Liver (tissue), 9 donors: ENCODE results near the gene TRPM1. TPM values are rescaled to one million over a fixed set of nuclear protein-coding genes. Genes with fewer than 3 reads are reported as not detected.

ENCODE experiments used
- DNase-seq: peaks from one replicate; pipeline ENCODE4 v3.0.0-alpha.2; 2017; ENCODE audit warnings: low spot score
- H3K27ac ChIP-seq, 2 donors: one replicate each; pipeline ENCODE4 v1.7.0; 2013; ENCODE audit warnings: inconsistent platforms in 2 of 2, low read length in 2 of 2, control low read depth in 1 of 2, low read depth in 1 of 2, mild to moderate bottlenecking in 1 of 2
- H3K27me3 ChIP-seq, 4 donors: one replicate each; pipeline versions ENCODE4 v1.6.1 to v1.7.0; 2013; ENCODE audit warnings: low read length in 3 of 4, inconsistent platforms in 1 of 4, mild to moderate bottlenecking in 1 of 4, moderate library complexity in 1 of 4; ENCODE audit not compliant: control insufficient read depth in 4 of 4, insufficient read depth in 4 of 4
- H3K36me3 ChIP-seq, 4 donors: one replicate each; pipeline versions ENCODE4 v1.6.1 to v1.7.0; 2013; ENCODE audit warnings: low read length in 3 of 4, mild to moderate bottlenecking in 3 of 4, low read depth in 1 of 4, moderate library complexity in 1 of 4; ENCODE audit not compliant: control insufficient read depth in 4 of 4, insufficient read depth in 3 of 4
- H3K4me1 ChIP-seq, 4 donors: one replicate each; pipeline versions ENCODE4 v1.6.1 to v1.7.0; 2013; ENCODE audit warnings: low read length in 3 of 4, mild to moderate bottlenecking in 3 of 4, moderate library complexity in 1 of 4; ENCODE audit not compliant: control insufficient read depth in 4 of 4, insufficient read depth in 4 of 4
- H3K4me3 ChIP-seq, 3 donors: one replicate each; pipeline versions ENCODE4 v1.6.1 to v1.7.0; 2013; ENCODE audit warnings: low read length in 3 of 3, control low read depth in 1 of 3, low read depth in 1 of 3, mild to moderate bottlenecking in 1 of 3
- H3K9ac ChIP-seq, 2 donors: one replicate each; pipeline ENCODE4 v1.7.0; 2013; ENCODE audit warnings: low read length in 2 of 2, mild to moderate bottlenecking in 2 of 2, moderate library complexity in 2 of 2, control low read depth in 1 of 2, low read depth in 1 of 2
- H3K9me3 ChIP-seq, 4 donors: one replicate each; pipeline versions ENCODE4 v1.6.1 to v1.7.0; 2013; ENCODE audit warnings: low read length in 3 of 4; ENCODE audit not compliant: control insufficient read depth in 4 of 4
- EGR1 ChIP-seq, 2 donors: IDR thresholded peaks; 2 replicates each; pipeline ENCODE4 v1.6.1; 2016 to 2018; ENCODE audit warnings: antibody characterized with exemption in 2 of 2, low read depth in 2 of 2
- FOXA1 ChIP-seq: IDR thresholded peaks from 2 replicates; pipeline ENCODE4 v1.6.1; 2016; ENCODE audit warnings: antibody characterized with exemption
- FOXA2 ChIP-seq: IDR thresholded peaks from 2 replicates; pipeline ENCODE4 v1.6.1; 2016; ENCODE audit warnings: antibody characterized with exemption
- GABPA ChIP-seq, 2 donors: IDR thresholded peaks in 1 of 2; conservative IDR thresholded peaks in 1 of 2; 2 replicates each; pipeline ENCODE4 v1.6.1; 2016; ENCODE audit warnings: antibody characterized with exemption in 2 of 2, mild to moderate bottlenecking in 1 of 2, moderate library complexity in 1 of 2
- HNF4A ChIP-seq, 2 donors: conservative IDR thresholded peaks; 2 replicates each; pipeline ENCODE4 v1.6.1; 2016; ENCODE audit warnings: antibody characterized with exemption in 2 of 2, mild to moderate bottlenecking in 2 of 2
- HNF4G ChIP-seq: IDR thresholded peaks from 2 replicates; pipeline ENCODE4 v1.6.1; 2016; ENCODE audit warnings: antibody characterized with exemption
- JUND ChIP-seq, 2 donors: IDR thresholded peaks; 2 replicates each; pipeline ENCODE4 v1.6.1; 2016; ENCODE audit warnings: antibody characterized with exemption in 2 of 2
- NR2F2 ChIP-seq: IDR thresholded peaks from 2 replicates; pipeline ENCODE4 v1.6.1; 2016; ENCODE audit warnings: antibody characterized with exemption
- RAD21 ChIP-seq, 2 donors: IDR thresholded peaks; 2 replicates each; pipeline ENCODE4 v1.6.1; 2016; ENCODE audit warnings: antibody characterized with exemption in 2 of 2, mild to moderate bottlenecking in 2 of 2
- REST ChIP-seq: IDR thresholded peaks from 2 replicates; pipeline ENCODE4 v1.6.1; 2016; ENCODE audit warnings: antibody characterized with exemption, mild to moderate bottlenecking
- RXRA ChIP-seq, 2 donors: IDR thresholded peaks; 2 replicates each; pipeline ENCODE4 v1.6.1; 2017 to 2018; ENCODE audit warnings: antibody characterized with exemption in 2 of 2, mild to moderate bottlenecking in 1 of 2
- SP1 ChIP-seq: IDR thresholded peaks from 2 replicates; pipeline ENCODE4 v1.6.1; 2018; ENCODE audit warnings: antibody characterized with exemption, mild to moderate bottlenecking
- TAF1 ChIP-seq: conservative IDR thresholded peaks from 2 replicates; pipeline ENCODE4 v1.6.1; 2016; ENCODE audit warnings: antibody characterized with exemption, mild to moderate bottlenecking
- YY1 ChIP-seq: IDR thresholded peaks from 2 replicates; pipeline ENCODE4 v1.6.1; 2016; ENCODE audit warnings: antibody characterized with exemption, mild to moderate bottlenecking
- WGBS: extraction: QIAGEN DNeasy Blood & Tissue Kit; methylation state at CpG from one replicate; pipeline ENCODE4 v1.1.7; 2013; 5-methylcytosine and 5-hydroxymethylcytosine counted together
- polyA plus RNA-seq, 2 donors: library from polyadenylated mRNA; stranded (reverse) in 1 of 2; unstranded in 1 of 2; fragments of 200-250 nt in 1 of 2; fragments of >200 nt in 1 of 2; fragmentation: Nextera tagmentation in 1 of 2; extraction: Ambion mirVana in 1 of 2; gene quantifications; one replicate each; pipeline versions ENCODE4 v1.2.1 to v1.2.3, GENCODE V29; 2013 to 2015
- total RNA-seq, 2 donors: library from RNA; depleted of rRNA; stranded (reverse); fragments of >200 nt; gene quantifications; one replicate each; pipeline ENCODE4 v1.2.3, GENCODE V29; 2014
- TF ChIP-seq, protein P1 (sequence below): fragments of 150-350 bp; IDR thresholded peaks from 2 replicates; pipeline ENCODE4 v1.5.1; 2017; ENCODE audit warnings: improper control_type of control experiment, low read depth, low read length; ENCODE audit not compliant: missing input control
- TF ChIP-seq, protein P2 (sequence below): IDR thresholded peaks from 2 replicates; pipeline ENCODE4 v1.6.1; 2016; ENCODE audit warnings: antibody characterized with exemption
- TF ChIP-seq, protein P3 (sequence below): IDR thresholded peaks from 2 replicates; pipeline ENCODE4 v1.6.1; 2016; ENCODE audit warnings: antibody characterized with exemption
- donor health status: healthy.
- donor health status: healthy.
- donor health status: healthy.
- donor health status: healthy.
- donor health status: healthy.

Gene TRPM1
- total and polyA plus RNA-seq, 4 donors: not detected

DNA sequence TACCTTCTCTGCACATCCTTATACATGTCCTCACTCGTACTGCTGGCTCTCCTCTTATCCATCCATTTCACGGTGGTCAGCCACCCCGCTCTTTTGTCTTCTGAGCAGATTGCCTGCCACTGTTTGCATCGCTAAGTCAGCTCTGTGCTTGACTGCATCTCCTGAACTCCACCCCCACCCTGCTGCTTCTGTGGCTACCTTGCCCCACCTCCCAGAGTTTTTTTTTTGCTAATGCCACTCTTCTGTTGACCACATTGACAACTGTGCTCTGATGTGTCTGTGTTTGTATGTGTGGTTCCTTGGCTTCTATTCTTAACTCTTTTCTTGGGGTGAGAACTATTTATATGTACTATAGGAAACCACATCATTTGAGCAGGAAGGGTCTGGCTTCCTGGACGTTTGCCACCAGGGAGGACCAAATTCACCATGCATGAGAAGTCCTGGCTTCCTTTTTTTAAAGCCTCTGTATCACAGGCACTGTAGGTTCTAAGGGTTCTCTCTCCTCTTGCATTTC, 97.2 kb downstream of the TRPM1 start:
- WGBS: 59% methylated on average over 5 of the region's 5 CpGs
- Histone ChIP-seq H3K36me3 (no peaks in the 10 kb centered on the region), H3K9me3 (no peaks in the 10 kb centered on the region), H3K27me3 (no peaks in the 10 kb centered on the region), H3K4me3 (no peak overlapping the region), H3K4me1 (no peaks in the 10 kb centered on the region), H3K27ac (no peak overlapping the region), H3K9ac (no peak overlapping the region)
- no peak for DNase-seq
- no peak for TF ChIP-seq NR2F2
- no peak for TF ChIP-seq EGR1 (IDR thresholded peaks at IDR 0.05; ENCODE audit: low read depth in 2 of 2)
- TF ChIP-seq JUND (IDR thresholded peaks at IDR 0.05): no peak

DNA sequence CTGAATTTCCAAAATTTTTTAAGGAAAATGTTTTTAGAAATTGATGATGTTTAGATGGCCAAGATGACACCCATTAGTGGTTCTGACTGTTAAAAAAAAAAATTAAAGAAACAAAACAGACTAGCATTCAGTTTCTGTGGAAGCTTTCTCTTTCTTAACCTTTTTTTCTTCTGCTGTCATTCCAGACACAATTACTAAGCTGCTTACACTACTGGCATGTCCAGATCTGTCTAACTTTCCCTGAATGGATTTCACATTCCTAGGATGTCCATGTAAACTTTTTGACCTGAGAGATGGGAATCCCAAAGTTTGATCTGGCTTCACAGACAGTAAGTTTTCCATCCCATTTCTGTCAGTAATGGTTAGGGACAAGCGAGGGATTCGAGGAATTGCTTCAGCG, 99.8 kb downstream of the TRPM1 start:
- no peak overlapping the region for H3K4me3 ChIP-seq
- H3K36me3 ChIP-seq: no peaks in the 10 kb centered on the region
- TF ChIP-seq, protein P1, sequence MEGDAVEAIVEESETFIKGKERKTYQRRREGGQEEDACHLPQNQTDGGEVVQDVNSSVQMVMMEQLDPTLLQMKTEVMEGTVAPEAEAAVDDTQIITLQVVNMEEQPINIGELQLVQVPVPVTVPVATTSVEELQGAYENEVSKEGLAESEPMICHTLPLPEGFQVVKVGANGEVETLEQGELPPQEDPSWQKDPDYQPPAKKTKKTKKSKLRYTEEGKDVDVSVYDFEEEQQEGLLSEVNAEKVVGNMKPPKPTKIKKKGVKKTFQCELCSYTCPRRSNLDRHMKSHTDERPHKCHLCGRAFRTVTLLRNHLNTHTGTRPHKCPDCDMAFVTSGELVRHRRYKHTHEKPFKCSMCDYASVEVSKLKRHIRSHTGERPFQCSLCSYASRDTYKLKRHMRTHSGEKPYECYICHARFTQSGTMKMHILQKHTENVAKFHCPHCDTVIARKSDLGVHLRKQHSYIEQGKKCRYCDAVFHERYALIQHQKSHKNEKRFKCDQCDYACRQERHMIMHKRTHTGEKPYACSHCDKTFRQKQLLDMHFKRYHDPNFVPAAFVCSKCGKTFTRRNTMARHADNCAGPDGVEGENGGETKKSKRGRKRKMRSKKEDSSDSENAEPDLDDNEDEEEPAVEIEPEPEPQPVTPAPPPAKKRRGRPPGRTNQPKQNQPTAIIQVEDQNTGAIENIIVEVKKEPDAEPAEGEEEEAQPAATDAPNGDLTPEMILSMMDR: no peak
- TF ChIP-seq YY1 (no peak), REST (no peak)
- 99% methylated on average over 3 of the region's 3 CpGs for WGBS
- no peak for DNase-seq
- no peak overlapping the region for H3K27ac ChIP-seq
- H3K9ac ChIP-seq: no peak overlapping the region
- no peaks in the 10 kb centered on the region for H3K9me3 ChIP-seq
- H3K27me3 ChIP-seq: no peaks in the 10 kb centered on the region
- no peaks in the 10 kb centered on the region for H3K4me1 ChIP-seq

GRCh38 chr15:30999729-31000128, 101.8 kb downstream of the TRPM1 start:
- Histone ChIP-seq H3K27me3 (no peaks in the 10 kb centered on the region), H3K4me1 (no peaks in the 10 kb centered on the region), H3K27ac (no peak overlapping the region), H3K36me3 (no peaks in the 10 kb centered on the region), H3K4me3 (no peak overlapping the region), H3K9ac (no peak overlapping the region), H3K9me3 (no peaks in the 10 kb centered on the region)
- WGBS: 91% methylated on average over 3 of the region's 3 CpGs
- DNase-seq: no peak
- TF ChIP-seq REST: no peak
- no peak for TF ChIP-seq FOXA2
- TF ChIP-seq JUND (IDR thresholded peaks at IDR 0.05): no peak
- TF ChIP-seq, protein P2, sequence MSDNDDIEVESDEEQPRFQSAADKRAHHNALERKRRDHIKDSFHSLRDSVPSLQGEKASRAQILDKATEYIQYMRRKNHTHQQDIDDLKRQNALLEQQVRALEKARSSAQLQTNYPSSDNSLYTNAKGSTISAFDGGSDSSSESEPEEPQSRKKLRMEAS: no peak
- TF ChIP-seq SP1: no peak
- TF ChIP-seq RAD21 (IDR thresholded peaks at IDR 0.05): no peak
- TF ChIP-seq GABPA (IDR thresholded peaks at IDR 0.05 in 1 of 2, conservative IDR thresholded peaks at IDR 0.05 in 1 of 2): no peak
- TF ChIP-seq HNF4A (conservative IDR thresholded peaks at IDR 0.05): no peak
- no peak for TF ChIP-seq HNF4G
- no peak for TF ChIP-seq YY1
- TF ChIP-seq TAF1: no peak
- no peak for TF ChIP-seq RXRA (IDR thresholded peaks at IDR 0.05)
- no peak for TF ChIP-seq EGR1 (IDR thresholded peaks at IDR 0.05; ENCODE audit: low read depth in 2 of 2)
- TF ChIP-seq, protein P3, sequence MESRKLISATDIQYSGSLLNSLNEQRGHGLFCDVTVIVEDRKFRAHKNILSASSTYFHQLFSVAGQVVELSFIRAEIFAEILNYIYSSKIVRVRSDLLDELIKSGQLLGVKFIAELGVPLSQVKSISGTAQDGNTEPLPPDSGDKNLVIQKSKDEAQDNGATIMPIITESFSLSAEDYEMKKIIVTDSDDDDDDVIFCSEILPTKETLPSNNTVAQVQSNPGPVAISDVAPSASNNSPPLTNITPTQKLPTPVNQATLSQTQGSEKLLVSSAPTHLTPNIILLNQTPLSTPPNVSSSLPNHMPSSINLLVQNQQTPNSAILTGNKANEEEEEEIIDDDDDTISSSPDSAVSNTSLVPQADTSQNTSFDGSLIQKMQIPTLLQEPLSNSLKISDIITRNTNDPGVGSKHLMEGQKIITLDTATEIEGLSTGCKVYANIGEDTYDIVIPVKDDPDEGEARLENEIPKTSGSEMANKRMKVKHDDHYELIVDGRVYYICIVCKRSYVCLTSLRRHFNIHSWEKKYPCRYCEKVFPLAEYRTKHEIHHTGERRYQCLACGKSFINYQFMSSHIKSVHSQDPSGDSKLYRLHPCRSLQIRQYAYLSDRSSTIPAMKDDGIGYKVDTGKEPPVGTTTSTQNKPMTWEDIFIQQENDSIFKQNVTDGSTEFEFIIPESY: no peak
- TF ChIP-seq FOXA1: no peak
